Stimulated activated CD4-positive, alpha-beta T cell treated with anti-CD3 and anti-CD28 coated beads, Interleukin-4, amount 100 ng/mL, for 1 hour (primary cell): ENCODE data around the gene GSPT1.

Experiments used
- DNase-seq: peaks from one replicate; pipeline ENCODE4 v3.0.0-alpha.2; 2020

GSPT1 gene

GRCh38 chr16:11909653-11910545 is 5.9 kb downstream of the GSPT1 start:
- no peak for DNase-seq

GRCh38 chr16:11907160-11907970 is 8.4 kb downstream of the GSPT1 start:
- no peak for DNase-seq

- no peak for DNase-seq
Measured at GRCh38 chr16:11903906-11904305, 11.8 kb downstream of the GSPT1 start.

- DNase-seq, result no peak
Measured at GRCh38 chr16:11901091-11901490, 14.7 kb downstream of the GSPT1 start.

- no peak for DNase-seq
Measured at GRCh38 chr16:11896486-11897176, 19.1 kb downstream of the GSPT1 start.

- DNase-seq, result no peak
Measured at GRCh38 chr16:11893571-11893970, 22.2 kb downstream of the GSPT1 start.

GRCh38 chr16:11892761-11893160 is 23.0 kb downstream of the GSPT1 start:
- DNase-seq, result no peak

GRCh38 chr16:11890231-11890965 is 25.4 kb downstream of the GSPT1 start:
- DNase-seq, result no peak

- DNase-seq, result no peak
Measured at GRCh38 chr16:11886881-11887280, 28.9 kb downstream of the GSPT1 start.

GRCh38 chr16:11884035-11884434 is 31.7 kb downstream of the GSPT1 start:
- DNase-seq, result no peak

- no peak for DNase-seq
Measured at GRCh38 chr16:11880007-11880406, 35.7 kb downstream of the GSPT1 start.

- DNase-seq, result no peak
Measured at GRCh38 chr16:11877374-11877773, 38.4 kb downstream of the GSPT1 start.

GRCh38 chr16:11876306-11876705 is 39.5 kb downstream of the GSPT1 start:
- no peak for DNase-seq

- DNase-seq, result no peak
Measured at GRCh38 chr16:11875721-11876120, 40.0 kb downstream of the GSPT1 start.

GRCh38 chr16:11871193-11871592 is 44.6 kb downstream of the GSPT1 start:
- no peak for DNase-seq

GRCh38 chr16:11870399-11870798 is 45.4 kb downstream of the GSPT1 start:
- DNase-seq, result no peak

GRCh38 chr16:11869353-11870228 is 46.2 kb downstream of the GSPT1 start:
- DNase-seq, result no peak

- DNase-seq, result no peak
Measured at GRCh38 chr16:11868412-11868980, 47.3 kb downstream of the GSPT1 start.

GRCh38 chr16:11862489-11862888 is 53.3 kb downstream of the GSPT1 start:
- no peak for DNase-seq

- no peak for DNase-seq
Measured at GRCh38 chr16:11857161-11857560, 58.6 kb downstream of the GSPT1 start.

GRCh38 chr16:11852092-11852809 is 63.5 kb downstream of the GSPT1 start:
- DNase-seq, result no peak
